CD8-positive, alpha-beta memory T cell (primary cell): Measurements from ENCODE around the gene ZNF598. TPM values are rescaled to one million over a fixed set of nuclear protein-coding genes. Genes with fewer than 3 reads are reported as not detected.

Source experiments
- CTCF ChIA-PET: fragments of 350-600 bp; sonication (Branson Sonifier 250); formaldehyde crosslinking; loops from one replicate; lab custom pipeline; 2021; ENCODE audit warnings: antibody characterized with exemption; lab: Charles Lee
- POLR2A ChIA-PET: fragments of 350-600 bp; sonication (Branson Sonifier 250); formaldehyde crosslinking; loops from one replicate; lab custom pipeline; 2021; ENCODE audit warnings: antibody characterized with exemption; lab: Charles Lee
- DNase-seq, 5 donors: peaks; one replicate each; pipeline versions ENCODE4 v3.0.0 to v3.0.0-alpha.2; 2020 to 2022; ENCODE audit warnings: mixed read lengths in 1 of 5
- H3K27ac ChIP-seq: one replicate; pipeline ENCODE4 v1.7.0; 2013; ENCODE audit warnings: low read depth, mild to moderate bottlenecking, low read length, moderate library complexity
- H3K27me3 ChIP-seq: 2 replicates; pipeline ENCODE4 v1.7.0; 2013; ENCODE audit warnings: low read length, mild to moderate bottlenecking; ENCODE audit not compliant: insufficient read depth, poor library complexity, severe bottlenecking
- H3K36me3 ChIP-seq: 2 replicates; pipeline ENCODE4 v1.7.0; 2013; ENCODE audit warnings: mild to moderate bottlenecking, low read length, moderate library complexity; ENCODE audit not compliant: insufficient read depth
- H3K4me1 ChIP-seq: 2 replicates; pipeline ENCODE4 v1.7.0; 2013; ENCODE audit warnings: mild to moderate bottlenecking, low read length, moderate library complexity; ENCODE audit not compliant: insufficient read depth
- H3K4me3 ChIP-seq: 2 replicates; pipeline ENCODE4 v1.7.0; 2013; ENCODE audit warnings: mild to moderate bottlenecking, low read length
- H3K9me3 ChIP-seq: 2 replicates; pipeline ENCODE4 v1.7.0; 2013; ENCODE audit warnings: mild to moderate bottlenecking, low read length
- H3K27ac Mint-ChIP-seq, 8 donors: one replicate each; pipeline ENCODE4 v1.8.0; 2020 to 2021; ENCODE audit warnings: mixed read lengths in 8 of 8, mild to moderate bottlenecking in 6 of 8, inconsistent platforms in 3 of 8, moderate library complexity in 3 of 8
- H3K27me3 Mint-ChIP-seq, 2 donors: one replicate each; pipeline ENCODE4 v1.8.0; 2020 to 2021; ENCODE audit warnings: mixed read lengths in 2 of 2, mild to moderate bottlenecking in 1 of 2, moderate library complexity in 1 of 2
- H3K36me3 Mint-ChIP-seq, 3 donors: one replicate each; pipeline ENCODE4 v1.8.0; 2020 to 2021; ENCODE audit warnings: mixed read lengths in 3 of 3, inconsistent platforms in 1 of 3, mild to moderate bottlenecking in 1 of 3
- H3K4me1 Mint-ChIP-seq, 3 donors: one replicate each; pipeline ENCODE4 v1.8.0; 2020 to 2021; ENCODE audit warnings: mixed read lengths in 3 of 3, inconsistent platforms in 1 of 3, mild to moderate bottlenecking in 1 of 3
- H3K4me3 Mint-ChIP-seq, 7 donors: one replicate each; pipeline ENCODE4 v1.8.0; 2020 to 2021; ENCODE audit warnings: mixed read lengths in 7 of 7, mild to moderate bottlenecking in 6 of 7, moderate library complexity in 4 of 7, inconsistent platforms in 2 of 7
- H3K9me3 Mint-ChIP-seq, 5 donors: one replicate each; pipeline ENCODE4 v1.8.0; 2020 to 2022; ENCODE audit warnings: mixed read lengths in 5 of 5, mild to moderate bottlenecking in 3 of 5, moderate library complexity in 2 of 5, inconsistent platforms in 1 of 5
- polyA plus RNA-seq: library from polyadenylated mRNA; unstranded; fragments of 300-500 nt; fragmentation: Illumina TruSeq; gene quantifications from one replicate; pipeline ENCODE4 v1.2.3, GENCODE V29; 2021
- total RNA-seq, 2 experiments: library from RNA; stranded (reverse); gene quantifications; one replicate each; pipeline ENCODE4 v1.2.3, GENCODE V29; 2021

The ZNF598 gene
- total RNA-seq (10 to 100 TPM; 91.8 to 96.6 TPM), polyA plus RNA-seq (11.3 TPM)

- peak within 1 kb of the TSS; percentile 95 for H3K27ac ChIP-seq
- H3K4me1 ChIP-seq = peaks cover 34% of the 10 kb centered on the region
- peak within 1 kb of the TSS; percentile 95 to 100 (median 98) for H3K27ac Mint-ChIP-seq
- H3K36me3 ChIP-seq = no peaks in the 10 kb centered on the region
- no peaks in the 10 kb centered on the region for H3K27me3 ChIP-seq
- CTCF ChIA-PET = no interaction called here
- peaks cover 28 to 46% (median 30%) of the 10 kb centered on the region in 3 donors for H3K4me1 Mint-ChIP-seq
- H3K36me3 Mint-ChIP-seq = peaks cover 0 to 12% (median 0%) of the 10 kb centered on the region in 3 donors
- peak; percentile 73 to 85 (median 76) for DNase-seq
- POLR2A ChIA-PET = no interaction called here
- H3K9me3 ChIP-seq = no peaks in the 10 kb centered on the region
- H3K4me3 ChIP-seq = peak within 1 kb of the TSS; percentile 98
- H3K4me3 Mint-ChIP-seq = peak within 1 kb of the TSS; percentile 90 to 96 (median 92)
- no peaks in the 10 kb centered on the region for H3K9me3 Mint-ChIP-seq
- H3K27me3 Mint-ChIP-seq = no peaks in the 10 kb centered on the region
These were observed at the start of gene ZNF598 for GRCh38 chr16:2009791-2010510. Gene ZNF598, minus strand, starts transcription at chr16:2009821.

GRCh38 chr16:2058872-2059271 is 49.3 kb upstream of the ZNF598 start:
- ChIA-PET CTCF (interaction anchor here (1.1 kb wide), 1 partner anchor 11 kb away, joined by 3 read pairs; the partner anchor contains the start of genes NTHL1 and TSC2), POLR2A (no interaction called here)
- H3K4me1 Mint-ChIP-seq = peaks cover 0 to 3% (median 1%) of the 10 kb centered on the region in 3 donors
- Histone ChIP-seq H3K27ac (no peak overlapping the region), H3K9me3 (no peaks in the 10 kb centered on the region), H3K27me3 (no peaks in the 10 kb centered on the region), H3K36me3 (no peaks in the 10 kb centered on the region), H3K4me1 (no peaks in the 10 kb centered on the region), H3K4me3 (no peak overlapping the region)
- no peaks in the 10 kb centered on the region for H3K9me3 Mint-ChIP-seq
- no peak overlapping the region for H3K27ac Mint-ChIP-seq
- no peaks in the 10 kb centered on the region for H3K27me3 Mint-ChIP-seq
- no peak overlapping the region for H3K4me3 Mint-ChIP-seq
- DNase-seq = no peak
- peaks cover 3 to 70% (median 3%) of the 10 kb centered on the region in 3 donors for H3K36me3 Mint-ChIP-seq

GRCh38 chr16:2058420-2058819 is 48.8 kb upstream of the ZNF598 start:
- no peaks in the 10 kb centered on the region for H3K4me1 ChIP-seq
- no peaks in the 10 kb centered on the region for H3K36me3 ChIP-seq
- Mint-ChIP-seq H3K4me3 (no peak overlapping the region), H3K27ac (no peak overlapping the region), H3K4me1 (peaks cover 0 to 3% (median 1%) of the 10 kb centered on the region in 3 donors), H3K9me3 (no peaks in the 10 kb centered on the region), H3K36me3 (peaks cover 3 to 70% (median 3%) of the 10 kb centered on the region in 3 donors), H3K27me3 (no peaks in the 10 kb centered on the region)
- H3K27ac ChIP-seq = no peak overlapping the region
- H3K4me3 ChIP-seq = no peak overlapping the region
- H3K9me3 ChIP-seq = no peaks in the 10 kb centered on the region
- H3K27me3 ChIP-seq = no peaks in the 10 kb centered on the region
- no peak for DNase-seq
- CTCF ChIA-PET = interaction anchor here (1.1 kb wide), 1 partner anchor 10 kb away, joined by 3 read pairs; the partner anchor contains the start of genes NTHL1 and TSC2
- POLR2A ChIA-PET = no interaction called here

- Mint-ChIP-seq H3K9me3 (no peaks in the 10 kb centered on the region), H3K27ac (no peak overlapping the region), H3K4me3 (no peak overlapping the region), H3K36me3 (peaks cover 3 to 71% (median 3%) of the 10 kb centered on the region in 3 donors), H3K4me1 (peaks cover 0 to 7% (median 1%) of the 10 kb centered on the region in 3 donors), H3K27me3 (no peaks in the 10 kb centered on the region)
- ChIA-PET POLR2A (no interaction called here), CTCF (no interaction called here)
- no peak overlapping the region for H3K27ac ChIP-seq
- no peak for DNase-seq
- no peak overlapping the region for H3K4me3 ChIP-seq
- H3K27me3 ChIP-seq = no peaks in the 10 kb centered on the region
- H3K36me3 ChIP-seq = no peaks in the 10 kb centered on the region
- H3K4me1 ChIP-seq = no peaks in the 10 kb centered on the region
- H3K9me3 ChIP-seq = no peaks in the 10 kb centered on the region
These were observed 47.8 kb upstream of the ZNF598 start for GRCh38 chr16:2057438-2057837.

- no peaks in the 10 kb centered on the region for H3K27me3 Mint-ChIP-seq
- H3K4me1 Mint-ChIP-seq = peaks cover 0 to 7% (median 1%) of the 10 kb centered on the region in 3 donors
- H3K4me1 ChIP-seq = no peaks in the 10 kb centered on the region
- H3K4me3 ChIP-seq = no peak overlapping the region
- H3K27ac ChIP-seq = no peak overlapping the region
- ChIA-PET POLR2A (no interaction called here), CTCF (no interaction called here)
- H3K27me3 ChIP-seq = no peaks in the 10 kb centered on the region
- no peak overlapping the region for H3K4me3 Mint-ChIP-seq
- no peak for DNase-seq
- H3K9me3 ChIP-seq = no peaks in the 10 kb centered on the region
- peaks cover 4% of the 10 kb centered on the region for H3K36me3 ChIP-seq
- H3K36me3 Mint-ChIP-seq = peaks cover 3 to 74% (median 3%) of the 10 kb centered on the region in 3 donors
- no peaks in the 10 kb centered on the region for H3K9me3 Mint-ChIP-seq
- no peak overlapping the region for H3K27ac Mint-ChIP-seq
These were observed 47.2 kb upstream of the ZNF598 start for GRCh38 chr16:2056681-2057407.

- DNase-seq = no peak
- CTCF ChIA-PET = no interaction called here
These were observed 46.5 kb upstream of the ZNF598 start for GRCh38 chr16:2056077-2056476.

GRCh38 chr16:2054543-2055245 is 45.1 kb upstream of the ZNF598 start:
- Mint-ChIP-seq H3K36me3 (peaks cover 3 to 74% (median 4%) of the 10 kb centered on the region in 3 donors), H3K9me3 (no peaks in the 10 kb centered on the region), H3K27ac (no peak overlapping the region), H3K27me3 (no peaks in the 10 kb centered on the region), H3K4me1 (peaks cover 0 to 12% (median 1%) of the 10 kb centered on the region in 3 donors), H3K4me3 (no peak overlapping the region)
- ChIA-PET POLR2A (no interaction called here), CTCF (no interaction called here)
- H3K4me1 ChIP-seq = no peaks in the 10 kb centered on the region
- H3K36me3 ChIP-seq = peaks cover 4% of the 10 kb centered on the region
- H3K4me3 ChIP-seq = no peak overlapping the region
- no peak for DNase-seq
- H3K9me3 ChIP-seq = no peaks in the 10 kb centered on the region
- no peaks in the 10 kb centered on the region for H3K27me3 ChIP-seq
- no peak overlapping the region for H3K27ac ChIP-seq

More at GRCh38 chr16:2056077-2056476, 46.5 kb upstream of the ZNF598 start:
- H3K4me3 ChIP-seq = no peak overlapping the region
- no peaks in the 10 kb centered on the region for H3K4me1 ChIP-seq
- Mint-ChIP-seq H3K36me3 (peaks cover 3 to 77% (median 4%) of the 10 kb centered on the region in 3 donors), H3K9me3 (no peaks in the 10 kb centered on the region), H3K27ac (no peak overlapping the region), H3K4me3 (no peak overlapping the region), H3K27me3 (no peaks in the 10 kb centered on the region), H3K4me1 (peaks cover 0 to 7% (median 1%) of the 10 kb centered on the region in 3 donors)
- POLR2A ChIA-PET = no interaction called here
- no peaks in the 10 kb centered on the region for H3K9me3 ChIP-seq
- H3K27ac ChIP-seq = no peak overlapping the region
- H3K36me3 ChIP-seq = peaks cover 4% of the 10 kb centered on the region
- H3K27me3 ChIP-seq = no peaks in the 10 kb centered on the region
